PFSK-1 (cell line): ENCODE data around the gene ATP13A3.

Experiments used
- FOXP2 ChIP-seq: optimal IDR thresholded peaks from 2 replicates; pipeline ENCODE3; 2011; ENCODE audit warnings: borderline replicate concordance, control low read depth, inconsistent platforms; ENCODE audit not compliant: insufficient read depth; ENCODE audit errors: extremely low read length, extremely low read depth
- POLR2AphosphoS5 ChIP-seq: IDR thresholded peaks from 2 replicates; pipeline ENCODE4 v1.6.1; 2012; ENCODE audit warnings: low read depth, mild to moderate bottlenecking, control low read depth, low read length, moderate library complexity
- REST ChIP-seq, 2 experiments: IDR thresholded peaks; 2 replicates each; pipeline versions ENCODE4 v1.6.1 to v1.8.0; 2011 to 2012; ENCODE audit warnings: low read depth in 2 of 2, low read length in 2 of 2, control low read depth in 1 of 2, inconsistent platforms in 1 of 2, mild to moderate bottlenecking in 1 of 2, moderate library complexity in 1 of 2; ENCODE audit not compliant: insufficient read depth in 1 of 2
- SIN3A ChIP-seq: IDR thresholded peaks from 2 replicates; pipeline ENCODE4 v1.6.1; 2012; ENCODE audit warnings: mild to moderate bottlenecking, low read length, moderate library complexity, borderline replicate concordance; ENCODE audit not compliant: insufficient read depth
- TAF1 ChIP-seq: IDR thresholded peaks from 2 replicates; pipeline ENCODE4 v1.6.1; 2012; ENCODE audit warnings: low read length, control low read depth, borderline replicate concordance; ENCODE audit not compliant: insufficient read depth

The ATP13A3 gene

GRCh38 chr3:194462936-194463335, 23.9 kb downstream of the ATP13A3 start:
- TF ChIP-seq SIN3A (no peak), POLR2AphosphoS5 (no peak), FOXP2 (no peak), TAF1 (no peak), REST (IDR thresholded peaks at IDR 0.05; ENCODE audit: insufficient read depth in 1 of 2, low read depth in 2 of 2, low read length in 2 of 2) (no peak)

DNA sequence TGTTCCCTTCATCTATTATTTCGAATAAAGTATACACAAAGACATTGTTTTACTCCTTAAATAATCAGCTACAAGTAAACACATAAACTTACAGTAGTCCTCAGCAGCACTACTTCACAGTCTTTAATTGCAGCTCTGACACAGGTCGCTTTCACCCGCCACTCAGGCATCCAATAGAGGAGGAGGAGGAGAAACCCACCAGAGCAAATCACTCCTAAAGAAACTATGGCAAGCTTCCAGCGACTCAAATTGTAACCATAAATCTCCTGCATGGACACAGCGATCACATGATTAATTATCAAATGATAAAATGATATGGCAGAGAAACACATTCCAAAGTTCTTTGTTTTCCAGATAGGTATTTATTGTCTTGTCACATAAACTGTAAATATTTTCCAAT, 26.2 kb downstream of the ATP13A3 start:
- TF ChIP-seq SIN3A (no peak), FOXP2 (no peak), POLR2AphosphoS5 (no peak), TAF1 (no peak), REST (IDR thresholded peaks at IDR 0.05; ENCODE audit: insufficient read depth in 1 of 2, low read depth in 2 of 2, low read length in 2 of 2) (no peak)

DNA sequence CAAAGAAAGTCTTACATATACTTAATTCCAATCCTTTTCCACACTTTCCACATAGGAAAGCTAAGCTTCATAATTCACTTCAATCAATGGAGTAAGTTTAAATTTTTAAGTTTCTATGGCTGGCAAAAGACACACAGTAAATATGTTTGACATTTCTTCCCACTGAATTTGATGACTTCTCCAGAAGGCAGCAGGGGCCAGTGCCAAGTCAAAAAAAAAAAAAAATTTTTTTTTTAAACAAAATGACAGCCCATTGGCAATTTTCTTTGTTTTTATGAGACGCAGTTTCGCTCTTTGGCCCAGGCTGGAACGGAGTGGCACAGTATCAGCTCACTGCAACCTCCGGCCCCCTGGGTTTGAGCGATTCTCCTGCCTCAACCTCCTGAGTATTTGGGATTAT, 28.7 kb downstream of the ATP13A3 start:
- no peak for TF ChIP-seq POLR2AphosphoS5
- TF ChIP-seq TAF1: no peak
- no peak for TF ChIP-seq SIN3A
- no peak for TF ChIP-seq FOXP2
- TF ChIP-seq REST (IDR thresholded peaks at IDR 0.05; ENCODE audit: insufficient read depth in 1 of 2, low read depth in 2 of 2, low read length in 2 of 2): no peak

DNA sequence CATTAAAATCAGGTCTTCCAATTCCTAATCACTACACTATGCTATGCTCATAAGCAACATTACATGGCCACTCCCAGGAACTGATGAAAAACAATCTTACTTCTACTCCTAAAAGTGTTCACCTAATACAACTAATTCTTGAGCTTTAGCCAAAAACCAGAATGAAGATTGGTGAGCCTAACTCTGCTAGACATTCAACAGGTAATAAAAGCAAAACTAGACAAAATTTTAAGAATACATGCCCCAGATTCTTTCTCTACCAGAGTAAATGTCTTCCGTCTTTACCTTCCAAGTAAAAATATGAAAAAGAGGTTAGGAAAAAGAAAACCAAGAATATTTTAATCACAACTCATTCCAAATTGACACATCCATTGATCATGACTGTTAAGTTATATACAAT, 31.3 kb downstream of the ATP13A3 start:
- no peak for TF ChIP-seq FOXP2
- TF ChIP-seq TAF1: no peak
- no peak for TF ChIP-seq SIN3A
- no peak for TF ChIP-seq POLR2AphosphoS5
- TF ChIP-seq REST (IDR thresholded peaks at IDR 0.05; ENCODE audit: insufficient read depth in 1 of 2, low read depth in 2 of 2, low read length in 2 of 2): no peak

DNA sequence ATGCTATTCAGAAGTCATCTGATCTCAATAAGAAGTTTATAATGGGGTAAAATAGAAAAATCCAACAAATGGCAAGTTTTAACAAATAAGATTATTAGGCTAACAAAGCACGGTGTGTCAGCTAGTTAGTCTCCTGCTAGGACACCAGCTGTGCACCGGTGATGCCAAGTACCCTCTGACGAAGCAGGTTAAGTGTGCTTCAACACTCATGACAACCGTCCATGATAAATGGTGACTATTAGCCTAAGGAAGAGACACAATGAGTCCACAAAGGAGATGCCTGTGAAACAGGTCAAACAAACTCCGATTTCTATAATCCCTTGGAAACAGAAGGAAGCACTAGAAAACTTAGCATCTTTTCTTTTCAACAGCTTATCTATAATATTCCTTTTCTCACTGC, 36.5 kb downstream of the ATP13A3 start:
- TF ChIP-seq FOXP2 (no peak), POLR2AphosphoS5 (no peak), REST (IDR thresholded peaks at IDR 0.05; ENCODE audit: insufficient read depth in 1 of 2, low read depth in 2 of 2, low read length in 2 of 2) (no peak), TAF1 (no peak), SIN3A (no peak)
